Neural cell (in vitro differentiated cells): ENCODE data around the gene FAM120C. TPM values are rescaled to one million over a fixed set of nuclear protein-coding genes. Genes with fewer than 3 reads are reported as not detected.

Experiments
- H2AFZ ChIP-seq: fragments of 200-600, 300-800 bp; sonication (generic), shearing (Covaris generic); 2 replicates; pipeline ENCODE4 v1.6.0; 2014; ENCODE audit warnings: low read depth, mild to moderate bottlenecking, antibody characterized with exemption, low read length, moderate library complexity
- H3F3A ChIP-seq: fragments of 200-600 bp; shearing (Covaris generic); 2 replicates; pipeline ENCODE4 v1.6.1; 2016; ENCODE audit warnings: mild to moderate bottlenecking, moderate library complexity, mixed read lengths, antibody characterized with exemption, low read length; ENCODE audit not compliant: insufficient read depth, poor library complexity, severe bottlenecking
- H3K27ac ChIP-seq: fragments of 200-600, 300-800 bp; sonication (generic), shearing (Covaris generic); 2 replicates; pipeline ENCODE4 v1.5.1; 2014; ENCODE audit warnings: mild to moderate bottlenecking, low read length, moderate library complexity
- H3K27me3 ChIP-seq: fragments of 300-800, 200-600 bp; sonication (generic), shearing (Covaris generic); 2 replicates; pipeline ENCODE4 v1.6.0; 2014; ENCODE audit warnings: mild to moderate bottlenecking, low read depth, low read length, moderate library complexity; ENCODE audit not compliant: insufficient read depth
- H3K36me3 ChIP-seq: fragments of 300-800, 200-600 bp; sonication (generic), shearing (Covaris generic); 2 replicates; pipeline ENCODE4 v1.5.1; 2014; ENCODE audit warnings: mild to moderate bottlenecking, antibody characterized with exemption, low read length, moderate library complexity; ENCODE audit not compliant: insufficient read depth
- H3K4me2 ChIP-seq: fragments of 300-800, 200-600 bp; sonication (generic), shearing (Covaris generic); 2 replicates; pipeline ENCODE4 v1.6.0; 2014; ENCODE audit warnings: mild to moderate bottlenecking, low read length
- H3K4me3 ChIP-seq: fragments of 300-800, 200-600 bp; sonication (generic), shearing (Covaris generic); 2 replicates; pipeline ENCODE4 v1.5.1; 2014; ENCODE audit warnings: mild to moderate bottlenecking, low read length, moderate library complexity
- H3K79me2 ChIP-seq: fragments of 200-600 bp; shearing (Covaris generic); replicated peaks from 2 replicates; pipeline ENCODE4 v1.6.0; 2014; ENCODE audit warnings: mild to moderate bottlenecking, low read length, moderate library complexity; ENCODE audit not compliant: insufficient read depth
- H3K9ac ChIP-seq: fragments of 300-800, 200-600 bp; sonication (generic), shearing (Covaris generic); 2 replicates; pipeline ENCODE4 v1.6.1; 2016; ENCODE audit warnings: mild to moderate bottlenecking, low read length, mixed read lengths
- H3K9me2 ChIP-seq: fragments of 200-600 bp; shearing (Covaris generic); 2 replicates; pipeline ENCODE4 v1.6.1; 2016; ENCODE audit warnings: mild to moderate bottlenecking, low read length, mixed read lengths; ENCODE audit not compliant: insufficient read depth
- H3K9me3 ChIP-seq: fragments of 200-600, 300-800 bp; sonication (generic), shearing (Covaris generic); 2 replicates; pipeline ENCODE4 v1.6.1; 2016; ENCODE audit warnings: mild to moderate bottlenecking, mixed run types, low read length, moderate library complexity, mixed read lengths
- H4K20me1 ChIP-seq: fragments of 200-600 bp; shearing (Covaris generic); 2 replicates; pipeline ENCODE4 v1.6.1; 2016; ENCODE audit warnings: mild to moderate bottlenecking, mixed run types; ENCODE audit not compliant: insufficient read depth
- CTCF ChIP-seq: fragments of 450-650 bp; IDR thresholded peaks from 2 replicates; pipeline ENCODE4 v1.5.1; 2014; ENCODE audit warnings: antibody characterized with exemption, mild to moderate bottlenecking, moderate library complexity; ENCODE audit not compliant: poor library complexity, severe bottlenecking
- EP300 ChIP-seq: fragments of 450-650 bp; conservative IDR thresholded peaks from 2 replicates; pipeline ENCODE4 v1.6.1; 2014; ENCODE audit warnings: antibody characterized with exemption, mild to moderate bottlenecking, moderate library complexity; ENCODE audit not compliant: poor library complexity, severe bottlenecking
- EZH2 ChIP-seq: fragments of 200-600, 300-800 bp; shearing (Covaris generic), sonication (generic); IDR thresholded peaks from 2 replicates; pipeline ENCODE4 v1.6.1; 2014; ENCODE audit warnings: antibody characterized with exemption, low read length, borderline replicate concordance, mild to moderate bottlenecking; ENCODE audit not compliant: insufficient read depth, poor library complexity, severe bottlenecking
- MXI1 ChIP-seq: fragments of 450-650 bp; conservative IDR thresholded peaks from 2 replicates; pipeline ENCODE4 v1.6.1; 2014; ENCODE audit warnings: antibody characterized with exemption, mild to moderate bottlenecking; ENCODE audit not compliant: poor library complexity, severe bottlenecking
- POLR2AphosphoS5 ChIP-seq: IDR thresholded peaks from 2 replicates; pipeline ENCODE4 v1.6.1; 2012
- RAD21 ChIP-seq: fragments of 450-650 bp; conservative IDR thresholded peaks from 2 replicates; pipeline ENCODE4 v1.6.1; 2014; ENCODE audit warnings: antibody characterized with exemption, mild to moderate bottlenecking, moderate library complexity
- REST ChIP-seq: IDR thresholded peaks from 2 replicates; pipeline ENCODE4 v1.6.1; 2012; ENCODE audit warnings: borderline replicate concordance
- SMC3 ChIP-seq: fragments of 450-650 bp; conservative IDR thresholded peaks from 2 replicates; pipeline ENCODE4 v1.6.1; 2014; ENCODE audit warnings: antibody characterized with exemption, mild to moderate bottlenecking, moderate library complexity; ENCODE audit not compliant: poor library complexity
- TAF1 ChIP-seq: IDR thresholded peaks from 2 replicates; pipeline ENCODE4 v1.6.1; 2012; ENCODE audit warnings: low read depth
- polyA plus RNA-seq: library from polyadenylated mRNA; depleted of rRNA; stranded (reverse); fragments of >200 nt; gene quantifications from 2 replicates; pipeline ENCODE4 v1.2.3, GENCODE V29; 2014

Gene FAM120C
- polyA plus RNA-seq, 1 donor from 2014 or later = 2.5 TPM

- H3K4me2 ChIP-seq = no peak overlapping the region
- H3K27me3 ChIP-seq = no peaks in the 10 kb centered on the region
- no peak overlapping the region for H3K9ac ChIP-seq
- no peak overlapping the region for H3K4me3 ChIP-seq
- H3K27ac ChIP-seq = no peak overlapping the region
- no peaks in the 10 kb centered on the region for H3K9me3 ChIP-seq
- H3K36me3 ChIP-seq = no peaks in the 10 kb centered on the region
- peaks cover 23% of the 10 kb centered on the region for H3K79me2 ChIP-seq
- no peaks in the 10 kb centered on the region for H3F3A ChIP-seq
- H4K20me1 ChIP-seq = no peaks in the 10 kb centered on the region
- no peak overlapping the region for H2AFZ ChIP-seq
- TF ChIP-seq EZH2 = no peak
- TF ChIP-seq SMC3 = no peak
- no peak for TF ChIP-seq MXI1
- no peak for TF ChIP-seq TAF1
- no peak for TF ChIP-seq REST
- no peak for TF ChIP-seq CTCF
- TF ChIP-seq POLR2AphosphoS5 = no peak
- no peak for TF ChIP-seq RAD21
- no peak for TF ChIP-seq EP300
- H3K9me2 ChIP-seq = no peaks in the 10 kb centered on the region
Measured at GRCh38 chrX:54177306-54177705, 5.7 kb downstream of the FAM120C start.

- H3K9ac ChIP-seq = no peak overlapping the region
- no peaks in the 10 kb centered on the region for H3F3A ChIP-seq
- no peaks in the 10 kb centered on the region for H3K27me3 ChIP-seq
- H2AFZ ChIP-seq = no peak overlapping the region
- no peak overlapping the region for H3K27ac ChIP-seq
- H3K79me2 ChIP-seq = no peaks in the 10 kb centered on the region
- no peaks in the 10 kb centered on the region for H3K9me3 ChIP-seq
- H3K4me3 ChIP-seq = no peak overlapping the region
- TF ChIP-seq MXI1 = no peak
- no peaks in the 10 kb centered on the region for H3K36me3 ChIP-seq
- H3K4me2 ChIP-seq = no peak overlapping the region
- no peaks in the 10 kb centered on the region for H3K9me2 ChIP-seq
- H4K20me1 ChIP-seq = no peaks in the 10 kb centered on the region
Measured at GRCh38 chrX:54173791-54174190, 9.3 kb downstream of the FAM120C start.

GRCh38 chrX:54172455-54172854 lies 10.6 kb downstream of the FAM120C start:
- no peak overlapping the region for H3K4me2 ChIP-seq
- no peaks in the 10 kb centered on the region for H4K20me1 ChIP-seq
- no peak overlapping the region for H3K9ac ChIP-seq
- H3K27ac ChIP-seq = no peak overlapping the region
- H3K9me2 ChIP-seq = no peaks in the 10 kb centered on the region
- H3K4me3 ChIP-seq = no peak overlapping the region
- no peak overlapping the region for H2AFZ ChIP-seq
- no peaks in the 10 kb centered on the region for H3K36me3 ChIP-seq
- H3K9me3 ChIP-seq = no peaks in the 10 kb centered on the region
- H3K27me3 ChIP-seq = no peaks in the 10 kb centered on the region
- no peaks in the 10 kb centered on the region for H3F3A ChIP-seq
- no peaks in the 10 kb centered on the region for H3K79me2 ChIP-seq
- TF ChIP-seq CTCF = no peak
- no peak for TF ChIP-seq MXI1
- TF ChIP-seq RAD21 = no peak
- no peak for TF ChIP-seq EZH2
